Activated CD8-positive, alpha-beta memory T cell treated with anti-CD3 and anti-CD28 coated beads for 48 hours (primary cell): ENCODE results near the gene SLC8A3.

ENCODE experiments used
- DNase-seq, 3 experiments: peaks; one replicate each; pipeline ENCODE4 v3.0.0-alpha.2; 2020; ENCODE audit warnings: low read depth in 2 of 3, low spot score in 2 of 3

The SLC8A3 gene

GRCh38 chr14:70180718-70181117 is 8.0 kb downstream of the SLC8A3 start:
- DNase-seq: no peak

- DNase-seq: no peak
Measured at GRCh38 chr14:70177081-70177800, 11.5 kb downstream of the SLC8A3 start.

GRCh38 chr14:70173569-70173968 is 15.2 kb downstream of the SLC8A3 start:
- DNase-seq: no peak

- no peak for DNase-seq
Measured at GRCh38 chr14:70171726-70172125, 17.0 kb downstream of the SLC8A3 start.

GRCh38 chr14:70170976-70171375 is 17.8 kb downstream of the SLC8A3 start:
- DNase-seq: no peak

- DNase-seq: no peak
Measured at GRCh38 chr14:70168406-70168805, 20.3 kb downstream of the SLC8A3 start.

- no peak for DNase-seq
Measured at GRCh38 chr14:70166530-70167203, 22.1 kb downstream of the SLC8A3 start.

- no peak for DNase-seq
Measured at GRCh38 chr14:70162358-70162757, 26.4 kb downstream of the SLC8A3 start.

GRCh38 chr14:70156592-70156991 is 32.2 kb downstream of the SLC8A3 start:
- DNase-seq: no peak

GRCh38 chr14:70152704-70153103 is 36.0 kb downstream of the SLC8A3 start:
- no peak for DNase-seq

- DNase-seq: no peak
Measured at GRCh38 chr14:70152081-70152480, 36.7 kb downstream of the SLC8A3 start.

GRCh38 chr14:70149596-70150165 is 39.1 kb downstream of the SLC8A3 start:
- no peak for DNase-seq

GRCh38 chr14:70148911-70149595 is 39.7 kb downstream of the SLC8A3 start:
- no peak for DNase-seq

- DNase-seq: no peak
Measured at GRCh38 chr14:70148351-70148750, 40.4 kb downstream of the SLC8A3 start.

GRCh38 chr14:70144046-70144445 is 44.7 kb downstream of the SLC8A3 start:
- no peak for DNase-seq

GRCh38 chr14:70143306-70143705 is 45.4 kb downstream of the SLC8A3 start:
- no peak for DNase-seq

- DNase-seq: no peak
Measured at GRCh38 chr14:70140614-70141013, 48.1 kb downstream of the SLC8A3 start.

GRCh38 chr14:70139384-70139783 is 49.4 kb downstream of the SLC8A3 start:
- no peak for DNase-seq

- no peak for DNase-seq
Measured at GRCh38 chr14:70137788-70138187, 51.0 kb downstream of the SLC8A3 start.

GRCh38 chr14:70133461-70133860 is 55.3 kb downstream of the SLC8A3 start:
- DNase-seq: no peak

- no peak for DNase-seq
Measured at GRCh38 chr14:70130482-70130881, 58.3 kb downstream of the SLC8A3 start.

- no peak for DNase-seq
Measured at GRCh38 chr14:70127186-70127585, 61.6 kb downstream of the SLC8A3 start.
